Keratinocyte (primary cell): ENCODE results near the gene TRIM75.
"Not testable (repeated sequence)": the region's sequence is repeated elsewhere in the genome, so short reads cannot be mapped to it uniquely, and the experiment has no call there.

ENCODE experiments used
- EZH2 ChIP-seq: IDR thresholded peaks from one replicate; pipeline ENCODE4 v1.6.1; 2012; ENCODE audit warnings: inconsistent platforms, mild to moderate bottlenecking, low read length, moderate library complexity
- TF ChIP-seq, protein P1 (sequence below), 3 experiments: IDR thresholded peaks in 1 of 3; conservative IDR thresholded peaks in 1 of 3; optimal IDR thresholded peaks in 1 of 3; 2 replicates in 2 of 3; 3 replicates in 1 of 3; pipeline versions ENCODE3 to v1.5.1; 2011; ENCODE audit warnings: low read length in 3 of 3, mild to moderate bottlenecking in 3 of 3, moderate library complexity in 2 of 3, control low read depth in 1 of 3, inconsistent platforms in 1 of 3; ENCODE audit not compliant: insufficient read depth in 2 of 3; ENCODE audit errors: extremely low read depth in 1 of 3

DNA sequence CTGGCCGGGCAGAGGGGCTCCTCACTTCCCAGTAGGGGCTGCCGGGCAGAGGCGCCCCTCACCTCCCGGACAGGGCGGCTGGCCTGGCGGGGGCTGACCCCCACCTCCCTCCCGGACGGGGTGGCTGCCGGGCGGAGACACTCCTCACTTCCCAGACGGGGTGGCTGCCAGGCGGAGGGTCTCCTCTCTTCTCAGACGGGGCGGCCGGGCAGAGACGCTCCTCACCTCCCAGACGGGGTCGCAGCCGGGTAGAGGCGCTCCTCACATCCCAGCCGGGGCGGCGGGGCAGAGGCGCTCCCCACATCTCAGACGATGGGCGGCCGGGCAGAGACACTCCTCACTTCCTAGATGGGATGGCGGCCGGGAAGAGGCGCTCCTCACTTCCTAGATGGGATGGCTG lies 33.7 kb upstream of the TRIM75 start:
- TF ChIP-seq, protein P1, sequence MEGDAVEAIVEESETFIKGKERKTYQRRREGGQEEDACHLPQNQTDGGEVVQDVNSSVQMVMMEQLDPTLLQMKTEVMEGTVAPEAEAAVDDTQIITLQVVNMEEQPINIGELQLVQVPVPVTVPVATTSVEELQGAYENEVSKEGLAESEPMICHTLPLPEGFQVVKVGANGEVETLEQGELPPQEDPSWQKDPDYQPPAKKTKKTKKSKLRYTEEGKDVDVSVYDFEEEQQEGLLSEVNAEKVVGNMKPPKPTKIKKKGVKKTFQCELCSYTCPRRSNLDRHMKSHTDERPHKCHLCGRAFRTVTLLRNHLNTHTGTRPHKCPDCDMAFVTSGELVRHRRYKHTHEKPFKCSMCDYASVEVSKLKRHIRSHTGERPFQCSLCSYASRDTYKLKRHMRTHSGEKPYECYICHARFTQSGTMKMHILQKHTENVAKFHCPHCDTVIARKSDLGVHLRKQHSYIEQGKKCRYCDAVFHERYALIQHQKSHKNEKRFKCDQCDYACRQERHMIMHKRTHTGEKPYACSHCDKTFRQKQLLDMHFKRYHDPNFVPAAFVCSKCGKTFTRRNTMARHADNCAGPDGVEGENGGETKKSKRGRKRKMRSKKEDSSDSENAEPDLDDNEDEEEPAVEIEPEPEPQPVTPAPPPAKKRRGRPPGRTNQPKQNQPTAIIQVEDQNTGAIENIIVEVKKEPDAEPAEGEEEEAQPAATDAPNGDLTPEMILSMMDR (optimal IDR thresholded peaks at IDR 0.05 in 1 of 3, IDR thresholded peaks at IDR 0.05 in 1 of 3, conservative IDR thresholded peaks at IDR 0.05 in 1 of 3; ENCODE audit: extremely low read depth in 1 of 3, insufficient read depth in 2 of 3, low read length in 3 of 3), result not testable (repeated sequence)
- not testable (repeated sequence) for TF ChIP-seq EZH2
